ENCODE data around the gene BPHL.
"Not testable (repeated sequence)": the region's sequence is repeated elsewhere in the genome, so short reads cannot be mapped to it uniquely, and the experiment has no call there.

Gene BPHL

DNA sequence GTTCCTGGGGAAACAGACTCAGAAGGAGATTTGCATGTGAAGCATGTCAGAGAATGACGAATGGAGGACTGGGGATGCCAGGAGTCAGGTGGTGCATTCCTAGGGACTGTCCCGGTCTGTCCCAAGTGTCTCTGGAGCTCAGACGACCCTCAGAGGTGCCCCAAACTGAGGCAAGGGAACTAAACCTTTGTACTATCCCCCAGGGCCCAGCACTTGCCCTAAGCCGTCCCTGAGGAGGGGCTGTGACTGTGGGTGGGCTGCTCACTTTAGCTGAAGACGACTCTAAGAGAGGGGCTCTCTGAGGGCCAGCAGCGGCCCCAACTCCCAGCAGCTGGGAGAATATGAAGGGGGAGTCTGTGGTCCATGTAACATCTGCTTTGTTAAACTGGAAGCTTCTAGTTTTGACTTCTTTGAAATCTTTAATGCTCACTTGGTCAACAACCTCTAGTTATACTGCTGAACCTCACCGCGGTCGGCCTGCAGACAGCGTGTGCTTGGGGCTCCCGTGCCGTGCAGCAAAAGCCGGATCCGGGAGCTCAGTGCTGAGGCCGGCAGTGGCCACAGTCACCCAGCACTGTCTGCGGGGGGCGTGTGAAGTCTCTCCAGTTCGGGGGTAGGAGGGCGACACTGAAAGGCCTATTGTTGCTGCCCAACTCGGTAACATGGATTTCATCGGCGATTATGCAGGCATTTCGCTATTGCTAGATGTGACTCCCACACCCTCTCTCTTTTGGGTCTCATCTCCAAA, 74.8 kb downstream of the BPHL start:
- Mint-ChIP-seq H3K4me3 (no peak overlapping the region), H3K36me3 (no peaks in the 10 kb centered on the region), H3K4me1 (no peaks in the 10 kb centered on the region), H3K9me3 (no peaks in the 10 kb centered on the region), H3K27me3 (peaks cover 17% of the 10 kb centered on the region), H3K27ac (no peak overlapping the region)
- DNase-seq, result no peak
- CTCF ChIA-PET, result no interaction called here

DNA sequence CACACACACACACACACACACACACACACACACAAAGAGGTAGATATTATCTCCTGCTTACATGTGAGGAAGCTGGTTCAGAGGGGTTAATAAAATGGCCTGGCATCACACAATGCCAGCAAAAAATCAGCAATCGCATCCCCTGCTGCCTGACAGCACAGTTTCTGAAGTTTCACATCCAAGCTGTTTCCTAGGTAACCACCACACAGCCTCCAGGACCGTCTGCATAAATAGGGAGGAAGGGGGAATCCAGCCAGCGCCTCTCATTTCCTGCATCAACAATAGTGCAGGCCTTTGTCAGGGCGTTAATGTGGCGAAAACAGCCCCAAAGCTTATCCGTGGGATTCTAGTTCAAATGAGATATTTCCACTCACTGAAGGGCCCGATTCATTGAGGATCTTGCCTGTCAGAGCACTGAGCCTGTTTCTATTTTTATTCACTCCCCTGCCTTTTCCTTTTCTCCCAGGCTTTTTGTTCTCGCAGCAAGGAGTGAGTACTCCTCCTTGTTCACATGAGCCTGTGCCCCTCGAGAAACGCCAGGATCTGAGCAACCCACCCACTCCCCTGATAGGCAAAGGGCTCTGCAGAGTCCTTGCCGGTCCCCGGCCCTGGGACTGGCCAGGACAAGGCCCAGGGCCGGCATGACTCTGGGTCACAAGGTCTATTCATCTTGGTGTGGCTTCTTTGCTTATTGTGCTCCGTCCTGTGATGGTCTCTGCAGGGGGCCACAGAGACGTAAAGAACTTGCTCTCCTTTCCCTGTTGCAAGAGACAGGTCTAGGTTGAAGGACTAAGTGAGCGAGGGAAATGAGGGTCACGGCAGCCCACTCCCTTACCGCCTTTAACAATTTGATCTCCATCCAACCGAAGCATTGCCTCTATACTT, 76.3 kb downstream of the BPHL start:
- Mint-ChIP-seq H3K36me3 (no peaks in the 10 kb centered on the region), H3K4me3 (no peak overlapping the region), H3K9me3 (no peaks in the 10 kb centered on the region), H3K4me1 (no peaks in the 10 kb centered on the region), H3K27ac (no peak overlapping the region), H3K27me3 (peaks cover 13% of the 10 kb centered on the region)
- no peak for DNase-seq
- CTCF ChIA-PET, result no interaction called here

DNA sequence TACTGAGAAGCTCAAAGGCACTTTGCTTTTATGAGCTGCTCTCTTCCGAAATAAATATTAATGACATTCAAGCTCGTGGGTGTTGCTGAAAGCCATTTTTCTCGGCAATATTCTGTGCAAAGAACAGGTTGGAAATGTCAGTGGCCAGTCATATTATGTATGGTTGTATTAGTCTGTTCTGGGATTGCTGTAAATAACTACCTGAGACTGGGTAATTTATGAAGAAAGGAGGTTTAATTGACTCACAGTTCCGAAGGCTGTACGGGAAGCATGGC, 76.8 kb downstream of the BPHL start:
- no peaks in the 10 kb centered on the region for H3K9me3 Mint-ChIP-seq
- CTCF ChIA-PET, result no interaction called here
- H3K27me3 Mint-ChIP-seq, result peaks cover 8% of the 10 kb centered on the region
- DNase-seq, result no peak
- no peak overlapping the region for H3K27ac Mint-ChIP-seq
- H3K4me3 Mint-ChIP-seq, result no peak overlapping the region
- no peaks in the 10 kb centered on the region for H3K4me1 Mint-ChIP-seq
- no peaks in the 10 kb centered on the region for H3K36me3 Mint-ChIP-seq

DNA sequence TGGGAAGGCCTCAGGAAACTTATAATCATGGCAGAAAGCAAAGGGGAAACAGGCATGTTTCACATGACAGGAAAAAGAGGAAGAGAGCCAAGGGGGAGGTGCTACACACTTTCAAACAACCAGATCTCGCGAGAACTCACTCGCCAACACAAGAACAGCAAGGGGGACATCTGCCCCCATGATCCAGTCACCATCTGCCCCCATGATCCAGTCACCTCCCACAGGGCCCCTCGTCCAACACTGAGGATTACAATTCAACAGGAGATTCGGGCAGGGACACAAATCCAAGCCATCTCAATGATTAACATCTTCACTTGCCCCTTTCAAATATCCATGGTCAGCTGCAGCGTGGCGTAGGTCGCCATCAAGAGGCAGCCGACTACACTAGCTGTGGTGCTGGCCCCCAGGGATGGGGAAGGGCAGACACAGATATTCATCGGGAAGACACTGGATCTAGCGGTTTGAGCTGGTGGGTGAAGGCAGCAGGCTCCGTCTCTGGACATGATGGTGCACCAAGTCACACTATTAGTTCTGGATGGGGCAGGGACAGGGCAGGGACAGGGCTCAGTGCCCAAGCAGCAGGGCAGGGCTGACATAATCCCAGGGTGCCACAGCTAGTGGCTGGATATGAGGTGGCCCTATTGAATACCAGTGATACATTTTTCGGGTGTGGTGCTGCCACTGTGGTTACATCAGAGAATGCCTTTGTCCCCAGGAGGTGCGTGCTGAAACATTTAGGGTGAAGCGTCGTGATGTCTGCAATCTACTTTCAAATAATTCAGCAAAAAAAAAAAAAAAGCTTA, 77.4 kb downstream of the BPHL start:
- H3K27ac Mint-ChIP-seq, result no peak overlapping the region
- no peaks in the 10 kb centered on the region for H3K9me3 Mint-ChIP-seq
- no peak for DNase-seq
- no peak overlapping the region for H3K4me3 Mint-ChIP-seq
- H3K4me1 Mint-ChIP-seq, result no peaks in the 10 kb centered on the region
- CTCF ChIA-PET, result interaction anchor here (1.1 kb wide), 1 partner anchor 59 kb away, joined by 3 read pairs; no protein-coding TSS in a partner anchor
- no peaks in the 10 kb centered on the region for H3K36me3 Mint-ChIP-seq
- H3K27me3 Mint-ChIP-seq, result peaks cover 8% of the 10 kb centered on the region

DNA sequence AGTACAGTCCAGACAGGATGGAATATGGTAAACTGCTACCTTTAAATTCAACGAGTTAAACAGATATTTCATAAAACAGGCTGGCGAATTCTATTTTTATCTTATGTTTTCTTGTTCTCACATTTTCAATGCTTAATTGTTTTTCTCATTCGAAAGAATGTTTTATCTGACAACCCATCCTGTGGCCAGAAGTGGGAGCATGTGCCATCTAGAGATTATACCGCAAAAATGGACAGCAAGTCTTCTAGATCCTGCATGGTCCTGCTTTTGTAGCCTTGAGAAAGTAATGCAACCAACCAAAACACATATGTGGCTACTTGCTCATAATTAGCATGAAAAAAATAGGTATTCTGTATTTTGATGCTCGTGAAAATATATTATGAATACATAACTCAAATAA, 78.3 kb downstream of the BPHL start:
- no peak overlapping the region for H3K27ac Mint-ChIP-seq
- no peaks in the 10 kb centered on the region for H3K4me1 Mint-ChIP-seq
- peaks cover 2% of the 10 kb centered on the region for H3K9me3 Mint-ChIP-seq
- H3K4me3 Mint-ChIP-seq, result no peak overlapping the region
- CTCF ChIA-PET, result interaction anchor here (1.1 kb wide), 1 partner anchor 59 kb away, joined by 3 read pairs; no protein-coding TSS in a partner anchor
- H3K27me3 Mint-ChIP-seq, result peaks cover 11% of the 10 kb centered on the region
- H3K36me3 Mint-ChIP-seq, result no peaks in the 10 kb centered on the region
- no peak for DNase-seq

DNA sequence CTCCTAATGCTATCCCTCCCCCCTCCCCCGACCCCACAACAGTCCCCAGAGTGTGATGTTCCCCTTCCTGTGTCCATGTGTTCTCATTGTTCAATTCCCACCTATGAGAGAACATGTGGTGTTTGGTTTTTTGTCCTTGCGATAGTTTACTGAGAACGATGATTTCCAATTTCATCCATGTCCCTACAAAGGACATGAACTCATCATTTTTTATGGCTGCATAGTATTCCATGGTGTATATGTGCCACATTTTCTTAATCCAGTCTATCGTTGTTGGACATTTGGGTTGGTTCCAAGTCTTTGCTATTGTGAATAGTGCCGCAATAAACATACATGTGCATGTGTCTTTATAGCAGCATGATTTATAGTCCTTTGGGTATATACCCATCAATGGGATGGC, 79.2 kb downstream of the BPHL start:
- DNase-seq, H3K36me3 Mint-ChIP-seq, CTCF ChIA-PET, H3K4me3 Mint-ChIP-seq, H3K4me1 Mint-ChIP-seq, H3K27ac Mint-ChIP-seq, H3K9me3 Mint-ChIP-seq: not testable (repeated sequence)
- H3K27me3 Mint-ChIP-seq, result peaks cover 14% of the 10 kb centered on the region

DNA sequence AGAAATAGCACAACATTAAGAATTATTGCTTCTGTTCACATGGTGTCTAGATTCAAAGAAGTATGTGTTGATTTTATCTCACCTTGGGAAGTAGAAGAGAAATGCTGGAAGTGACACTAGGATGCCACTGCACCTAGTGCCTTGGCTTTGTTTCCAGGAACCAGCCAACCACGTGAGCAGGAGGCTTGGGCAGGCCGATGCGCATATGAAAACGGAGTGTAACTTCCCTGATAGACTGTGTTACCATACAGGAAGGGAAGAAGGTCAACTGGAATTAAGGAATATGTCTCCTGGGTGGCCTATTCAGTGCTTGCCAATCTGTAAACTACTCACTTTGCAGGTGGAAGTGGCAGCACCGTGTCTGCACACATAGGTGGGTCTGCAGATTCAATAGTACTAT, 80.9 kb downstream of the BPHL start:
- H3K27ac Mint-ChIP-seq, result no peak overlapping the region
- DNase-seq, result no peak
- H3K36me3 Mint-ChIP-seq, result no peaks in the 10 kb centered on the region
- H3K27me3 Mint-ChIP-seq, result peaks cover 15% of the 10 kb centered on the region
- CTCF ChIA-PET, result no interaction called here
- H3K9me3 Mint-ChIP-seq, result peaks cover 2% of the 10 kb centered on the region
- H3K4me1 Mint-ChIP-seq, result no peaks in the 10 kb centered on the region
- no peak overlapping the region for H3K4me3 Mint-ChIP-seq

DNA sequence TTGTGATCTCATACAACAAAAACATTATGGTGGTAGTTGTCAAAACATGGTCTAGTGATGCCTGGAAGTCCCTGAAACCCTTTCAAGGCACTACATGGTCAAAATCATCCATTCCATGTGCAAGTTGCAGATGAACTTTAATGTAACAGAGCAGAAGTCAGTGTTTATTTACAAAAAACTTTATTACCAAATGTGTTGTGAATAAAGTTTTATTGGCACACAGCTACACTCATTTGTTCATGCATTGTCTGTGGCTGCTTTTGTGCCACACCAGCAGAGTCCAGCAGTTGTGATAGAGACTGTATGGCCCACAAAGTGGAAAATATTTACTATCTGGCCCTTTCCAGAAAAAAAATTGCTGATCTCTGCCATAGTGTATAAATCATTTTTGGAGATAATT, 82.2 kb downstream of the BPHL start:
- no peak overlapping the region for H3K4me3 Mint-ChIP-seq
- H3K9me3 Mint-ChIP-seq, result peaks cover 2% of the 10 kb centered on the region
- H3K36me3 Mint-ChIP-seq, result no peaks in the 10 kb centered on the region
- H3K27ac Mint-ChIP-seq, result no peak overlapping the region
- CTCF ChIA-PET, result no interaction called here
- peaks cover 19% of the 10 kb centered on the region for H3K27me3 Mint-ChIP-seq
- DNase-seq, result no peak
- no peaks in the 10 kb centered on the region for H3K4me1 Mint-ChIP-seq

DNA sequence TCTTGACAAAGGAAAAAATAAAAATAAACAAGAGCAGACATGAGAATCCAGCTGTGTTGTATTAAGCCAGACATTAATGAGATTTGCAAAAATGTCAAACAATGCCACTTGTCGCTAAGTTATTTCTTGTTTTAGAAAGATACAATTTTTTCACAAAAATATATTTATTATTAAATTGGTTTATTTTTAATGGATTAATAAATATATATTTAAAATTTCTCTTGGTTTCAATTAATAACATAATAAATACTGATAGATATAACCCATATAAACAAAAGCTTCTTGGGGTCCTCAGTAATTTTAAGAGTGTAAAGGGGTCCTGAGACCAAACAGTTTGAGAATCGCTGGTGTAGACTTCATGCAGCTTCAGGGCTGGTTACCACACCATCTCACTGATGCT, 82.9 kb downstream of the BPHL start:
- Mint-ChIP-seq H3K9me3 (peaks cover 2% of the 10 kb centered on the region), H3K36me3 (no peaks in the 10 kb centered on the region), H3K27me3 (peaks cover 19% of the 10 kb centered on the region), H3K4me3 (no peak overlapping the region), H3K4me1 (no peaks in the 10 kb centered on the region), H3K27ac (no peak overlapping the region)
- CTCF ChIA-PET, result no interaction called here
- DNase-seq, result no peak

All from activated naive CD4-positive, alpha-beta T cell treated with anti-CD3 and anti-CD28 coated beads, Interleukin-2, amount 10 ng/mL, durations not matched to agents 7 days and 5 days (primary cell).